Astrocyte of the spinal cord (primary cell): Measurements from ENCODE around the gene KLF4.
"Not testable (repeated sequence)": the region's sequence is repeated elsewhere in the genome, so short reads cannot be mapped to it uniquely, and the experiment has no call there.

Experiments used
- DNase-seq: peaks from one replicate; pipeline ENCODE4 v3.0.0; 2011; ENCODE audit warnings: low read depth, low spot score
- H3K4me3 ChIP-seq: 2 replicates; pipeline ENCODE4 v1.5.1; 2011; ENCODE audit warnings: low read depth, mild to moderate bottlenecking, low read length, moderate library complexity
- CTCF ChIP-seq: IDR thresholded peaks from 2 replicates; pipeline ENCODE4 v1.5.1; 2012; ENCODE audit warnings: low read depth, mild to moderate bottlenecking, low read length, inconsistent platforms
- in situ Hi-C: cut with HindIII; loops from 2 replicates; pipeline ENCODE4 v1.10.0; 2017; ENCODE audit warnings: low sequenced_read_pairs

KLF4 gene

GRCh38 chr9:107496976-107497375 is 7.4 kb upstream of the KLF4 start:
- no peak for DNase-seq
- in situ Hi-C loops: no loop called here
- TF ChIP-seq CTCF: no peak

GRCh38 chr9:107492381-107492970 is 2.9 kb upstream of the KLF4 start:
- H3K4me3 ChIP-seq: no peak overlapping the region
- DNase-seq: no peak
- no peak for TF ChIP-seq CTCF
- in situ Hi-C loops: no loop called here

More at GRCh38 chr9:107496976-107497375, 7.4 kb upstream of the KLF4 start:
- H3K4me3 ChIP-seq: no peak overlapping the region

- no peak for DNase-seq
- in situ Hi-C loops: no loop called here
- TF ChIP-seq CTCF: no peak
- H3K4me3 ChIP-seq: peak overlapping the region; percentile 55
Measured at GRCh38 chr9:107491081-107492053, 1.8 kb upstream of the KLF4 start.

- DNase-seq, in situ Hi-C loops: not testable (repeated sequence)
- peak overlapping the region; percentile 55 for H3K4me3 ChIP-seq
Measured at GRCh38 chr9:107490606-107490970, 1.0 kb upstream of the KLF4 start.

GRCh38 chr9:107489144-107489673 is 360 bp downstream of the KLF4 start:
- in situ Hi-C loops: no loop called here
- TF ChIP-seq CTCF: no peak
- DNase-seq: peak; percentile 51
- H3K4me3 ChIP-seq: peak overlapping the region; percentile 76

- no peak for TF ChIP-seq CTCF
- in situ Hi-C loops: no loop called here
- H3K4me3 ChIP-seq: peak overlapping the region; percentile 76
- DNase-seq: peak; percentile 28
Measured at GRCh38 chr9:107488375-107489143, 1.0 kb downstream of the KLF4 start.
